Tibial artery (tissue), 4 donors: Measurements from ENCODE around the gene GPN1.
"Not testable (repeated sequence)": the region's sequence is repeated elsewhere in the genome, so short reads cannot be mapped to it uniquely, and the experiment has no call there.

Source experiments
- DNase-seq, 2 donors: peaks; one replicate each; pipeline ENCODE4 v3.0.0-alpha.2; 2019
- H3K27ac ChIP-seq, 2 donors: fragments of 200-600 bp; sonication (generic) in 1 of 2; 1 replicate in 1 of 2; 2 replicates in 1 of 2; pipeline ENCODE4 v1.5.1; 2018 to 2019; ENCODE audit warnings: mild to moderate bottlenecking in 1 of 2
- H3K27me3 ChIP-seq, 2 donors: fragments of 200-600 bp; sonication (generic) in 1 of 2; one replicate each; pipeline versions ENCODE4 v1.5.1 to v1.6.0; 2016 to 2019
- H3K36me3 ChIP-seq, 3 donors: fragments of 200-600 bp; sonication (generic) in 2 of 3; one replicate each; pipeline ENCODE4 v1.5.1; 2016 to 2019; ENCODE audit warnings: mild to moderate bottlenecking in 2 of 3
- H3K4me1 ChIP-seq, 4 donors: fragments of 200-600 bp; sonication (generic) in 2 of 4; 1 replicate in 3 of 4; 2 replicates in 1 of 4; pipeline ENCODE4 v1.5.1; 2016 to 2019
- H3K4me3 ChIP-seq, 2 donors: fragments of 200-600 bp; sonication (generic) in 1 of 2; 1 replicate in 1 of 2; 2 replicates in 1 of 2; pipeline ENCODE4 v1.5.1; 2018 to 2019; ENCODE audit warnings: mild to moderate bottlenecking in 2 of 2
- H3K9me3 ChIP-seq, 3 donors: fragments of 200-600 bp; sonication (generic) in 1 of 3; one replicate each; pipeline ENCODE4 v1.5.1; 2016 to 2019
- intact Hi-C: fragments of 100-400 bp; cut with DNase I; formaldehyde crosslinking; loops from one replicate; pipeline ENCODE4 v1.15.0; 2023; ENCODE audit warnings: low total_unique reads
- TF ChIP-seq, protein P1 (sequence below), 2 experiments: fragments of 200-600 bp in 1 of 2; fragments of 450-650 bp in 1 of 2; IDR thresholded peaks; one replicate each; pipeline ENCODE4 v1.5.1; 2017 to 2019; ENCODE audit warnings: antibody characterized with exemption in 2 of 2, mild to moderate bottlenecking in 1 of 2, moderate library complexity in 1 of 2

Gene GPN1

DNA sequence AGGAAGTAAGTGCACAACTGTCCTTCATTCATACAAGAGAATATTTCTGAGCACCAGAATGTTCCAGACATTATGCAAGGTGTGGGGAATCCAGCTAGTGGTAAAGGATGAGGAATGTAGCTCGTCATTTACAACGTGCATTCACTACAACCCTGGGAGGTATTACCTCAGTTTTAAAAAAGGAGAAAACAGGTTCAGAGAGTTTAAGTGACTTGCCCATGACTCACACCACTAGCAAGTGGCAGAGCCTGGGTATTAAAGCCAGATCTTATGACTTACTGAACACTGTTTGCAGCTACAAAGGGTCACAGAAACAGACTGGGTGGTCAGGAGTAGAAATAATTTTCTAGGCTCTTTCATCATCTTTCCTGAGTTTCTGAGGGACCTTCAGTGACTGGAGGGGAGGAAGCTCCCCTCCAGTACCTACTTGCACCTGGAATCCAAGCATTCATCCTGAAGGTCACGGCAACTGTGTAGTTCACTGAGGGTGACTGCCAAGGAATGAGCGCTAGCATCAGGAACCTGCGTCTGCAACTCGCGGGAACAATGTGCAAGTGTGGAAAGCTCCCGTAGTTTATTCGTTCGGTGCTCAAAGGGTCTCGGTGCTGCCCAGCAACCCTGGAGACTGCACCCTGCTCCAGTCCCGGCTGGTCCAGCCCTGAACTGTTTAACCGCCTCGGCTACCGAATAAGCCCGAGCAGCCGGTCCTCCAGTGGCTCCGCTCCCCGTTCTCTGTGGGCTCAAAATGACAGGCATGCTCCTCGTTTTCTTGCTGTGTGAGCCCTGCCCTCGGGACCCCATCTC is 685 bp upstream of the GPN1 start:
- intact Hi-C loops, result no loop called here
- H3K4me3 ChIP-seq, result peak overlapping the region; percentile 73 to 88
- TF ChIP-seq, protein P1, sequence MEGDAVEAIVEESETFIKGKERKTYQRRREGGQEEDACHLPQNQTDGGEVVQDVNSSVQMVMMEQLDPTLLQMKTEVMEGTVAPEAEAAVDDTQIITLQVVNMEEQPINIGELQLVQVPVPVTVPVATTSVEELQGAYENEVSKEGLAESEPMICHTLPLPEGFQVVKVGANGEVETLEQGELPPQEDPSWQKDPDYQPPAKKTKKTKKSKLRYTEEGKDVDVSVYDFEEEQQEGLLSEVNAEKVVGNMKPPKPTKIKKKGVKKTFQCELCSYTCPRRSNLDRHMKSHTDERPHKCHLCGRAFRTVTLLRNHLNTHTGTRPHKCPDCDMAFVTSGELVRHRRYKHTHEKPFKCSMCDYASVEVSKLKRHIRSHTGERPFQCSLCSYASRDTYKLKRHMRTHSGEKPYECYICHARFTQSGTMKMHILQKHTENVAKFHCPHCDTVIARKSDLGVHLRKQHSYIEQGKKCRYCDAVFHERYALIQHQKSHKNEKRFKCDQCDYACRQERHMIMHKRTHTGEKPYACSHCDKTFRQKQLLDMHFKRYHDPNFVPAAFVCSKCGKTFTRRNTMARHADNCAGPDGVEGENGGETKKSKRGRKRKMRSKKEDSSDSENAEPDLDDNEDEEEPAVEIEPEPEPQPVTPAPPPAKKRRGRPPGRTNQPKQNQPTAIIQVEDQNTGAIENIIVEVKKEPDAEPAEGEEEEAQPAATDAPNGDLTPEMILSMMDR (IDR thresholded peaks at IDR 0.05), result no peak
- H3K36me3 ChIP-seq, result peaks cover 11 to 40% (median 27%) of the 10 kb centered on the region in 3 donors
- no peaks in the 10 kb centered on the region for H3K9me3 ChIP-seq
- no peaks in the 10 kb centered on the region for H3K27me3 ChIP-seq
- peaks cover 0 to 21% (median 14%) of the 10 kb centered on the region in 4 donors for H3K4me1 ChIP-seq
- peak in 1 of 2 donors; percentile 64 for DNase-seq
- H3K27ac ChIP-seq, result peak overlapping the region; percentile 71 to 80

DNA sequence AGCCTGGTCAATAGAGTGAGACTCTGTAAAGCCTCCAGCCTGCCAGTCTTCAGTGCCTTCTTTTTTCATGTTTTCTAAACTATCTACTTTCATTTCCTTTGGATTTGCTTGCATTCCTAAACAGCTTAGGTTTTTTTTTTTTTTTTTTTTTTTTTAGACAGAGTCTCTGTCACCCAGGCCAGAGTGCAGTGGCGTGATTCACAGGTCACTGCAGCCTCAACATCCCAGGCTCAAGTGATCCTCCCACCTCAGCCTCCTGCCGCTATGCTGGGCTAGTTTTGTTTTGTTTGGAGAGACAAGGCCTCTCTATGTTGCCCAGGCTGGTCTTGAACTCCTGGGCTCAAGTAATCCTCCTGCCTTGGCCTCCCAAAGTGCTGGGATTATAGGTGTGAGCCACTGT is 1.4 kb downstream of the GPN1 start:
- DNase-seq, H3K27ac ChIP-seq, H3K4me3 ChIP-seq, H3K27me3 ChIP-seq, intact Hi-C loops, H3K9me3 ChIP-seq: not testable (repeated sequence)
- H3K36me3 ChIP-seq, result peaks cover 25 to 43% (median 39%) of the 10 kb centered on the region in 3 donors
- H3K4me1 ChIP-seq, result peaks cover 0 to 21% (median 14%) of the 10 kb centered on the region in 4 donors

DNA sequence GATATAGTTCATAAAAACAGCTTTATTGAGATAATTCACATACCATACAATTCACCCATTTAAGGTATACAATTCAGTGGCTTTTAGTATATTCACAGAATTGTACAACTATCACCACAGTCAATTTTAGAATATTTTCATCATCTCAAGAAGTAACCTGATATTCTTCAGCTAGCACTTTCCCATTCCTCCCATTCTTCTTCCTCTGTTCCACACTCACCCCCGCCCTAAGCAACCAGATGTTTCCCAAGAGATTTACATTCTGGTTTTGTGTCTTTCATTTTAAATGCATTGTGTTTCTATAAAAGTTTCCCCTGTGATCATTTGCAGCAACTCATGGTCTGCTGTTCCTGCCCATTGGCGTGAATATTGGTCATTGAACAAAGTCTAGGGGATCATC is 5.4 kb downstream of the GPN1 start:
- no peak overlapping the region for H3K27ac ChIP-seq
- no peaks in the 10 kb centered on the region for H3K27me3 ChIP-seq
- peaks cover 0 to 9% (median 6%) of the 10 kb centered on the region in 4 donors for H3K4me1 ChIP-seq
- TF ChIP-seq, protein P1 (IDR thresholded peaks at IDR 0.05), result no peak
- intact Hi-C loops, result no loop called here
- no peak for DNase-seq
- H3K9me3 ChIP-seq, result no peaks in the 10 kb centered on the region
- H3K36me3 ChIP-seq, result peaks cover 51 to 82% (median 77%) of the 10 kb centered on the region in 3 donors
- no peak overlapping the region for H3K4me3 ChIP-seq

DNA sequence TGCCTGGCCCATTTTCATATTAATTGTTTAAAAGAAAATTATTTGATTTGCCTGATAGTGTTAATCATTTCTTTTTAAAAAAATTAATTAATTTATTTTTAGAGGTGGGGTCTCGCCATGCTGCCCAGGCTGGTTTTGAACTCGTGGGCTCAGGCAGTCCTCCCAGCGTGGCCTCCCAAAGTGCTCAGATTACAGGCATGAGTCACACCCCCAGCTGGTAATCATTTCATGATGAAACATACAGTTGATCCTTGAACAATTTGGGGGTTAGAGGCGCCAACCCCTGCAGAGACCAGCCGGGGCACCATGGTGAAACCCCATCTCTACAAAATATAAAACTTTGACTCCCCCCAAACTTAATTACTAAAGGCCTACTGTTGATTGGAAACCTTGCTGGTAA is 7.9 kb downstream of the GPN1 start:
- Histone ChIP-seq H3K4me3 (no peak overlapping the region), H3K36me3 (peaks cover 70 to 94% (median 93%) of the 10 kb centered on the region in 3 donors), H3K4me1 (no peaks in the 10 kb centered on the region), H3K27ac (no peak overlapping the region), H3K27me3 (no peaks in the 10 kb centered on the region), H3K9me3 (no peaks in the 10 kb centered on the region)
- TF ChIP-seq, protein P1 (IDR thresholded peaks at IDR 0.05), result no peak
- DNase-seq, result no peak
- intact Hi-C loops, result no loop called here

DNA sequence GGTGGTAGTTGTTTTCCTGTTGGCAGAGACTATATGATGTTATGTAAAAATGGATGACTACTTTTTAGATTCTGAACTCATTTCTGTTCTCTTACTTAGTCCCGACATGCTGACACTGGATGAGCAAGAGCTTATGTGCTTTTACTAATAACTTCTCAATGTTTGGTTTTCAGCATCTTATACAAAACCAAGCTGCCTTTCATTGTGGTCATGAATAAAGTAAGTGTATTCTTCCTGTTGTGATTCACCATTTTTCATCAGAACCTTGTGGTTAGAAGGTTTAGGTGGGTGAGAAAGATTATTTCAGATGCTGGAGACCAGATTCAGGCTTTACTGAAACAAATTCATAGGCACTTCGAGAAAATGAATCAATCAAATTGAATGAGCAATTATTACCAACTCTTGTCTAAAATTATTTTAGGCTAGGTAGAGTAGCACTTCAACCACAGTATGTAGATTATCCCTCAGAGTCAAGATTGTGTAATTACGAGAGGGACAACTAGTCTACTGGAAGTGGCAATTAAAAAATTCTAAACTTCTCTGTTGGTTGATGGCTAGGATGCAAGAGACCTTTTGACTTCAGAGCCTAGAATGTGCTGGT is 9.3 kb downstream of the GPN1 start:
- TF ChIP-seq, protein P1 (IDR thresholded peaks at IDR 0.05), result no peak
- H3K27me3 ChIP-seq, result no peaks in the 10 kb centered on the region
- no peak overlapping the region for H3K27ac ChIP-seq
- no peak for DNase-seq
- no peaks in the 10 kb centered on the region for H3K9me3 ChIP-seq
- H3K36me3 ChIP-seq, result peaks cover 77 to 95% (median 90%) of the 10 kb centered on the region in 3 donors
- no peak overlapping the region for H3K4me3 ChIP-seq
- H3K4me1 ChIP-seq, result no peaks in the 10 kb centered on the region
- intact Hi-C loops, result no loop called here

DNA sequence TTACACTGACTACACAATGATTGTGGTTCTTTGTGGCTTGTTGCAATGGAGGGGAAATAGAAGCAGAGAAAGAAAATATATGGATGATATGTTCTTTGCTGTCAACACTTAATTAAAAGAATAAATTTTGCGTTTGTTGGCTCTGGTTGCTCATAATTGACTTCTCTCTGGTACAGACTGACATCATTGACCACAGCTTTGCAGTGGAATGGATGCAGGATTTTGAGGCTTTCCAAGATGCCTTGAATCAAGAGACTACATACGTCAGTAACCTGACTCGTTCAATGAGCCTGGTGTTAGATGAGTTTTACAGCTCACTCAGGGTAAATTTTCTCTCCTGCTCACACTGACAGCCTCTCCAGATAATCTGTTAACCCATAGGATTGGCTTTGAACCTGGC is 9.9 kb downstream of the GPN1 start:
- no peak overlapping the region for H3K4me3 ChIP-seq
- H3K36me3 ChIP-seq, result peaks cover 77 to 95% (median 89%) of the 10 kb centered on the region in 3 donors
- H3K9me3 ChIP-seq, result no peaks in the 10 kb centered on the region
- no peaks in the 10 kb centered on the region for H3K27me3 ChIP-seq
- TF ChIP-seq, protein P1 (IDR thresholded peaks at IDR 0.05), result no peak
- no peak overlapping the region for H3K27ac ChIP-seq
- intact Hi-C loops, result no loop called here
- DNase-seq, result no peak
- H3K4me1 ChIP-seq, result no peaks in the 10 kb centered on the region
